Neural cell (in vitro differentiated cells): ENCODE measurements around the gene NUP133. TPM values are rescaled to one million over a fixed set of nuclear protein-coding genes. Genes with fewer than 3 reads are reported as not detected.

Experiments
- H2AFZ ChIP-seq: fragments of 200-600, 300-800 bp; sonication (generic), shearing (Covaris generic); 2 replicates; pipeline ENCODE4 v1.6.0; 2014; ENCODE audit warnings: low read depth, mild to moderate bottlenecking, antibody characterized with exemption, low read length, moderate library complexity
- H3F3A ChIP-seq: fragments of 200-600 bp; shearing (Covaris generic); 2 replicates; pipeline ENCODE4 v1.6.1; 2016; ENCODE audit warnings: mild to moderate bottlenecking, moderate library complexity, mixed read lengths, antibody characterized with exemption, low read length; ENCODE audit not compliant: insufficient read depth, poor library complexity, severe bottlenecking
- H3K27ac ChIP-seq: fragments of 200-600, 300-800 bp; sonication (generic), shearing (Covaris generic); 2 replicates; pipeline ENCODE4 v1.5.1; 2014; ENCODE audit warnings: mild to moderate bottlenecking, low read length, moderate library complexity
- H3K27me3 ChIP-seq: fragments of 300-800, 200-600 bp; sonication (generic), shearing (Covaris generic); 2 replicates; pipeline ENCODE4 v1.6.0; 2014; ENCODE audit warnings: mild to moderate bottlenecking, low read depth, low read length, moderate library complexity; ENCODE audit not compliant: insufficient read depth
- H3K36me3 ChIP-seq: fragments of 300-800, 200-600 bp; sonication (generic), shearing (Covaris generic); 2 replicates; pipeline ENCODE4 v1.5.1; 2014; ENCODE audit warnings: mild to moderate bottlenecking, antibody characterized with exemption, low read length, moderate library complexity; ENCODE audit not compliant: insufficient read depth
- H3K4me2 ChIP-seq: fragments of 300-800, 200-600 bp; sonication (generic), shearing (Covaris generic); 2 replicates; pipeline ENCODE4 v1.6.0; 2014; ENCODE audit warnings: mild to moderate bottlenecking, low read length
- H3K4me3 ChIP-seq: fragments of 300-800, 200-600 bp; sonication (generic), shearing (Covaris generic); 2 replicates; pipeline ENCODE4 v1.5.1; 2014; ENCODE audit warnings: mild to moderate bottlenecking, low read length, moderate library complexity
- H3K79me2 ChIP-seq: fragments of 200-600 bp; shearing (Covaris generic); replicated peaks from 2 replicates; pipeline ENCODE4 v1.6.0; 2014; ENCODE audit warnings: mild to moderate bottlenecking, low read length, moderate library complexity; ENCODE audit not compliant: insufficient read depth
- H3K9ac ChIP-seq: fragments of 300-800, 200-600 bp; sonication (generic), shearing (Covaris generic); 2 replicates; pipeline ENCODE4 v1.6.1; 2016; ENCODE audit warnings: mild to moderate bottlenecking, low read length, mixed read lengths
- H3K9me2 ChIP-seq: fragments of 200-600 bp; shearing (Covaris generic); 2 replicates; pipeline ENCODE4 v1.6.1; 2016; ENCODE audit warnings: mild to moderate bottlenecking, low read length, mixed read lengths; ENCODE audit not compliant: insufficient read depth
- H3K9me3 ChIP-seq: fragments of 200-600, 300-800 bp; sonication (generic), shearing (Covaris generic); 2 replicates; pipeline ENCODE4 v1.6.1; 2016; ENCODE audit warnings: mild to moderate bottlenecking, mixed run types, low read length, moderate library complexity, mixed read lengths
- H4K20me1 ChIP-seq: fragments of 200-600 bp; shearing (Covaris generic); 2 replicates; pipeline ENCODE4 v1.6.1; 2016; ENCODE audit warnings: mild to moderate bottlenecking, mixed run types; ENCODE audit not compliant: insufficient read depth
- EP300 ChIP-seq: fragments of 450-650 bp; conservative IDR thresholded peaks from 2 replicates; pipeline ENCODE4 v1.6.1; 2014; ENCODE audit warnings: antibody characterized with exemption, mild to moderate bottlenecking, moderate library complexity; ENCODE audit not compliant: poor library complexity, severe bottlenecking
- EZH2 ChIP-seq: fragments of 200-600, 300-800 bp; shearing (Covaris generic), sonication (generic); IDR thresholded peaks from 2 replicates; pipeline ENCODE4 v1.6.1; 2014; ENCODE audit warnings: antibody characterized with exemption, low read length, borderline replicate concordance, mild to moderate bottlenecking; ENCODE audit not compliant: insufficient read depth, poor library complexity, severe bottlenecking
- MXI1 ChIP-seq: fragments of 450-650 bp; conservative IDR thresholded peaks from 2 replicates; pipeline ENCODE4 v1.6.1; 2014; ENCODE audit warnings: antibody characterized with exemption, mild to moderate bottlenecking; ENCODE audit not compliant: poor library complexity, severe bottlenecking
- POLR2AphosphoS5 ChIP-seq: IDR thresholded peaks from 2 replicates; pipeline ENCODE4 v1.6.1; 2012
- RAD21 ChIP-seq: fragments of 450-650 bp; conservative IDR thresholded peaks from 2 replicates; pipeline ENCODE4 v1.6.1; 2014; ENCODE audit warnings: antibody characterized with exemption, mild to moderate bottlenecking, moderate library complexity
- SMC3 ChIP-seq: fragments of 450-650 bp; conservative IDR thresholded peaks from 2 replicates; pipeline ENCODE4 v1.6.1; 2014; ENCODE audit warnings: antibody characterized with exemption, mild to moderate bottlenecking, moderate library complexity; ENCODE audit not compliant: poor library complexity
- TAF1 ChIP-seq: IDR thresholded peaks from 2 replicates; pipeline ENCODE4 v1.6.1; 2012; ENCODE audit warnings: low read depth
- polyA plus RNA-seq: library from polyadenylated mRNA; depleted of rRNA; stranded (reverse); fragments of >200 nt; gene quantifications from 2 replicates; pipeline ENCODE4 v1.2.3, GENCODE V29; 2014
- TF ChIP-seq, protein P1 (sequence below): IDR thresholded peaks from 2 replicates; pipeline ENCODE4 v1.6.1; 2012; ENCODE audit warnings: borderline replicate concordance
- TF ChIP-seq, protein P2 (sequence below): fragments of 450-650 bp; IDR thresholded peaks from 2 replicates; pipeline ENCODE4 v1.5.1; 2014; ENCODE audit warnings: antibody characterized with exemption, mild to moderate bottlenecking, moderate library complexity; ENCODE audit not compliant: poor library complexity, severe bottlenecking

NUP133 gene
- polyA plus RNA-seq, 1 donor from 2014 or later = 73.4 TPM

DNA sequence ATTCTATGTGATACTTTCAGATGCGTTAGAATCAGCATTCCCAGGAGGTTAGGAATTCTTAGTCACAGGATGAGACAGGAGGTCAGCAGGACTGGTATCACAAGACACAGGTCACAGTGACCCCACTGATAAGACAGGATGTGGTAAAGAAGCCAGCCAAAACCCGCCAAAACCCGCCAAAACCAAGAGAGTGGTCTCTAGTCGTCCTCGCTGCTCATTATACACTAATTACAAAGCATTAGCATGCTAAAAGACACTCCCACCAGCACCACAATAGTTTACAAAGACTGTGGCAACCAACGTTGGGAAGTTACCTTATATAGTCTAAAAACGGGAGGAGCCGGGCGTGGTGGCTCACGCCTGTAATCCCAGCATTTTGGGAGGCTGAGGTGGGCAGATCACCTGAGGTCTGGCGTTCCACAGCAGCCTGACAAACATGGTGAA is 60.3 kb downstream of the NUP133 start (continued):
- TF ChIP-seq EZH2 (no peak), SMC3 (no peak), TAF1 (no peak)

DNA sequence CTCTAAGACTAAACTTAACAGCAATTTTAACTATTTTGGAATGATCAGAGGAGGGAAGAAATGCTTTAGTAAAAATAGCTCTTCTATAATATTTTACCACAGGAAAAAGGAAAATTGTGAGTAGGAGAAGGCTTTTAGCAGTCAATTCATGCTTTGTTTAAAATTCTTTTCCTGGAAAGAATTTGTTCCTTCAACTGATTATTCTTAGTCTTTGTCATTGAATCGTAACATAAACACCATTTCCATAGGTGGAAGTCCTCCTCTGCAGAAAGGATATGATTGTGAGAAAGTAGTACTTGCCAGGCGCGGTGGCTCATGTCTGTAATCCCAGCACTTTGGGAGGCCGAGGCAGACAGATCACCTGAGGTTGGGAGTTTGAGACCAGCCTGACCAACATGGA is 62.3 kb downstream of the NUP133 start:
- Histone ChIP-seq H3K4me2 (no peak overlapping the region), H3K9me3 (no peaks in the 10 kb centered on the region), H3K4me3 (no peak overlapping the region), H3K27me3 (no peaks in the 10 kb centered on the region), H4K20me1 (no peaks in the 10 kb centered on the region), H3F3A (no peaks in the 10 kb centered on the region), H3K27ac (no peak overlapping the region), H3K9ac (no peak overlapping the region), H2AFZ (no peak overlapping the region), H3K79me2 (no peaks in the 10 kb centered on the region), H3K36me3 (peaks cover 11% of the 10 kb centered on the region), H3K9me2 (no peaks in the 10 kb centered on the region)
- TF ChIP-seq EP300 (no peak), TAF1 (no peak), RAD21 (no peak), EZH2 (no peak), MXI1 (no peak), SMC3 (no peak), POLR2AphosphoS5 (no peak)
- TF ChIP-seq, protein P1, sequence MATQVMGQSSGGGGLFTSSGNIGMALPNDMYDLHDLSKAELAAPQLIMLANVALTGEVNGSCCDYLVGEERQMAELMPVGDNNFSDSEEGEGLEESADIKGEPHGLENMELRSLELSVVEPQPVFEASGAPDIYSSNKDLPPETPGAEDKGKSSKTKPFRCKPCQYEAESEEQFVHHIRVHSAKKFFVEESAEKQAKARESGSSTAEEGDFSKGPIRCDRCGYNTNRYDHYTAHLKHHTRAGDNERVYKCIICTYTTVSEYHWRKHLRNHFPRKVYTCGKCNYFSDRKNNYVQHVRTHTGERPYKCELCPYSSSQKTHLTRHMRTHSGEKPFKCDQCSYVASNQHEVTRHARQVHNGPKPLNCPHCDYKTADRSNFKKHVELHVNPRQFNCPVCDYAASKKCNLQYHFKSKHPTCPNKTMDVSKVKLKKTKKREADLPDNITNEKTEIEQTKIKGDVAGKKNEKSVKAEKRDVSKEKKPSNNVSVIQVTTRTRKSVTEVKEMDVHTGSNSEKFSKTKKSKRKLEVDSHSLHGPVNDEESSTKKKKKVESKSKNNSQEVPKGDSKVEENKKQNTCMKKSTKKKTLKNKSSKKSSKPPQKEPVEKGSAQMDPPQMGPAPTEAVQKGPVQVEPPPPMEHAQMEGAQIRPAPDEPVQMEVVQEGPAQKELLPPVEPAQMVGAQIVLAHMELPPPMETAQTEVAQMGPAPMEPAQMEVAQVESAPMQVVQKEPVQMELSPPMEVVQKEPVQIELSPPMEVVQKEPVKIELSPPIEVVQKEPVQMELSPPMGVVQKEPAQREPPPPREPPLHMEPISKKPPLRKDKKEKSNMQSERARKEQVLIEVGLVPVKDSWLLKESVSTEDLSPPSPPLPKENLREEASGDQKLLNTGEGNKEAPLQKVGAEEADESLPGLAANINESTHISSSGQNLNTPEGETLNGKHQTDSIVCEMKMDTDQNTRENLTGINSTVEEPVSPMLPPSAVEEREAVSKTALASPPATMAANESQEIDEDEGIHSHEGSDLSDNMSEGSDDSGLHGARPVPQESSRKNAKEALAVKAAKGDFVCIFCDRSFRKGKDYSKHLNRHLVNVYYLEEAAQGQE = no peak
- TF ChIP-seq, protein P2, sequence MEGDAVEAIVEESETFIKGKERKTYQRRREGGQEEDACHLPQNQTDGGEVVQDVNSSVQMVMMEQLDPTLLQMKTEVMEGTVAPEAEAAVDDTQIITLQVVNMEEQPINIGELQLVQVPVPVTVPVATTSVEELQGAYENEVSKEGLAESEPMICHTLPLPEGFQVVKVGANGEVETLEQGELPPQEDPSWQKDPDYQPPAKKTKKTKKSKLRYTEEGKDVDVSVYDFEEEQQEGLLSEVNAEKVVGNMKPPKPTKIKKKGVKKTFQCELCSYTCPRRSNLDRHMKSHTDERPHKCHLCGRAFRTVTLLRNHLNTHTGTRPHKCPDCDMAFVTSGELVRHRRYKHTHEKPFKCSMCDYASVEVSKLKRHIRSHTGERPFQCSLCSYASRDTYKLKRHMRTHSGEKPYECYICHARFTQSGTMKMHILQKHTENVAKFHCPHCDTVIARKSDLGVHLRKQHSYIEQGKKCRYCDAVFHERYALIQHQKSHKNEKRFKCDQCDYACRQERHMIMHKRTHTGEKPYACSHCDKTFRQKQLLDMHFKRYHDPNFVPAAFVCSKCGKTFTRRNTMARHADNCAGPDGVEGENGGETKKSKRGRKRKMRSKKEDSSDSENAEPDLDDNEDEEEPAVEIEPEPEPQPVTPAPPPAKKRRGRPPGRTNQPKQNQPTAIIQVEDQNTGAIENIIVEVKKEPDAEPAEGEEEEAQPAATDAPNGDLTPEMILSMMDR = no peak

DNA sequence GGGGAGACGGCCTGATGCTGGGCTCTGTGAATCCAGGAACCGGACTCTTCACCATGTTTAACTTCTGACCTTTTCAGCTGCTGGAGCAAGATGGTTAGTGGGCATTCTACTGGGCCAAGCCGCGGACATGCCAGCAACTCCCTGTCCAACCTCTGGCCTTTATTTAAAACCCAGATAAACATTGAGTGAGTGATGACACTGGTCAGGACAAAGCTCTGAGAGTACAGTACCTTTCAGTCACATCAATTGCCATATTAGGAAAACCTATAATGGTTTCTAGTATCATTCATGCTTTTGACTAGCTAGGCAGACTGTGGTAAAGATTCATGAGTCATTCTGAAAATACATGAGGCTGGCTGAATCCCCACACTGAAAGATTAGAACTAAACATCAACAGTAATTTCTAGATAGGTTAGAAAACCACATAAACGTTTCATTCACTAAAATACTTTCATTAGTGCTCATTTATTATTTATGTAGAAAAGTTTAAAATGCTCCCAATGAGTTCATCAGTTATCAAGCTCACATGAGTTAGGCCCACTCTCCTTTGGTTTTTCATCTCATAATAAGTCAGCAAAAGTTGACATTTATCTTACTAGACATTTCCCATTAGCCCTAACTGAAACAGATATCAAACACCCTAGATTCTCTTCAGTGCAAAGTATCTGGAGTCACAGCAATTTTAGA is 67.1 kb downstream of the NUP133 start:
- no peaks in the 10 kb centered on the region for H4K20me1 ChIP-seq
- H3K79me2 ChIP-seq = no peaks in the 10 kb centered on the region
- H3F3A ChIP-seq = no peaks in the 10 kb centered on the region
- no peaks in the 10 kb centered on the region for H3K9me2 ChIP-seq
- no peak for TF ChIP-seq SMC3
- no peak for TF ChIP-seq POLR2AphosphoS5
- no peak for TF ChIP-seq TAF1
- TF ChIP-seq EP300 = no peak
- no peak overlapping the region for H3K27ac ChIP-seq
- H3K27me3 ChIP-seq = no peaks in the 10 kb centered on the region
- H3K4me2 ChIP-seq = no peak overlapping the region
- no peak overlapping the region for H3K4me3 ChIP-seq
- peaks cover 7% of the 10 kb centered on the region for H3K36me3 ChIP-seq
- no peak overlapping the region for H2AFZ ChIP-seq
- H3K9me3 ChIP-seq = no peaks in the 10 kb centered on the region
- H3K9ac ChIP-seq = no peak overlapping the region
